GM12875 (cell line): Measurements from ENCODE around the gene ELOB.

ENCODE experiments used
- H3K4me3 ChIP-seq: one replicate; pipeline ENCODE4 v1.5.1; 2011; ENCODE audit warnings: low read depth, low read length, control low read depth
- TF ChIP-seq, protein P1 (sequence below): IDR thresholded peaks from 2 replicates; pipeline ENCODE4 v1.5.1; 2011; ENCODE audit warnings: low read depth, mild to moderate bottlenecking, control low read depth, inconsistent platforms, low read length, moderate library complexity, borderline replicate concordance; ENCODE audit not compliant: insufficient read depth

ELOB gene

DNA sequence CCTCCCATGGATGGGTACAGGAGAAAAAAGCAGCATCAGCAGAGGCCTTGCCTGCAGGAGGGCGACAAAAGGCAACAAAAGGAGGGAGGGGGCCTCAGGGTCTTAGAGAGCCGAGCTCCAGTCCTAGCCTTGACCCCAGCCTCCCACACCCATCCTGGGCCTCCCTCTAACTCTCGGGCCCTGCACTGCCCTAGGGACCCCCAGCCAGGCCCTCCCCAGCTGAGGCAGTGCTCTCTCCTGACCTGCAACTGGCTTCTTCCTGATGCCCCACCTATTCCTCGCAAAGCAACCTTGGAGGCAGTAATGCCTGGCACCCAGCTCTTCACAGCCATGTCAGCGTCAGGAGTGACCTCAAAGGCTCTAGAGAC lies 39.9 kb downstream of the ELOB start:
- H3K4me3 ChIP-seq = no peak overlapping the region
- TF ChIP-seq, protein P1, sequence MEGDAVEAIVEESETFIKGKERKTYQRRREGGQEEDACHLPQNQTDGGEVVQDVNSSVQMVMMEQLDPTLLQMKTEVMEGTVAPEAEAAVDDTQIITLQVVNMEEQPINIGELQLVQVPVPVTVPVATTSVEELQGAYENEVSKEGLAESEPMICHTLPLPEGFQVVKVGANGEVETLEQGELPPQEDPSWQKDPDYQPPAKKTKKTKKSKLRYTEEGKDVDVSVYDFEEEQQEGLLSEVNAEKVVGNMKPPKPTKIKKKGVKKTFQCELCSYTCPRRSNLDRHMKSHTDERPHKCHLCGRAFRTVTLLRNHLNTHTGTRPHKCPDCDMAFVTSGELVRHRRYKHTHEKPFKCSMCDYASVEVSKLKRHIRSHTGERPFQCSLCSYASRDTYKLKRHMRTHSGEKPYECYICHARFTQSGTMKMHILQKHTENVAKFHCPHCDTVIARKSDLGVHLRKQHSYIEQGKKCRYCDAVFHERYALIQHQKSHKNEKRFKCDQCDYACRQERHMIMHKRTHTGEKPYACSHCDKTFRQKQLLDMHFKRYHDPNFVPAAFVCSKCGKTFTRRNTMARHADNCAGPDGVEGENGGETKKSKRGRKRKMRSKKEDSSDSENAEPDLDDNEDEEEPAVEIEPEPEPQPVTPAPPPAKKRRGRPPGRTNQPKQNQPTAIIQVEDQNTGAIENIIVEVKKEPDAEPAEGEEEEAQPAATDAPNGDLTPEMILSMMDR = no peak

DNA sequence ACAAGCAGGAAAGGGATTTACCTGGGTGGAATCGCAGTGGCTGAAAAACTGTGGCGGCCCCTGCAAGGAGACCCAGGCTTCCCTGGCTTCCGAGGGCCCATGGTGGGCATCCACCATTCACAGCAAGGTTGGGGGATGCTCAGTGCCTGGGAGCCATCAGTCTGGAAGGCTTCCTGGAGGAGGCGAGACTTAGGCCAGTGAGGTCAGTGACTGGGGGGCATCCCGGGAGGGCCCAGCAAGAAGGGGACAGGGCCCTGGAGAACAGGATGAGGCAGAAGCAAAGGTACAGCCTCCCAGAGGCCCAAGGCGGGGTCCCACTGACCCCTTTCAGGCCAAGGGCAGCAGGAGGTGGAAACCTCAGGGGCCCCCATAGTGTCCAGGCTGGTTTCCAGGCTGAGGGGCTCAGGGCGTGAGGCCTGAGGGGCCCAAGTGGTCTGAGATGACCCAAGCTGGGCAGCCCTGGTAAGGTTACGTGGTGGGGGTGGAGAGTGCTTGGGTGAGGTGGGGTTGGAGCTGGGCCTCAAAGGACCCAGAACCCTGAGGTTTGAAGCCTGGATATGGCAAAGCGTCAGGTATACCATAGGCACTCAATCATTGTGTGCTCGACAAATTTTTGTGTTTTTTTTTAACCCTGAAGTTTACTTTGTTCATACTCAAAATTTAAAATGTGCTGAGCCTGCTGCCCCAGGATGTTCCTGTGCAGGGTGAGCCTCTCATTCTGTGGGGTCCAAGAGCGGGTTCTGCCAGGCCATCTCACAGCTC lies 40.4 kb downstream of the ELOB start:
- TF ChIP-seq, protein P1 = no peak
- no peak overlapping the region for H3K4me3 ChIP-seq

DNA sequence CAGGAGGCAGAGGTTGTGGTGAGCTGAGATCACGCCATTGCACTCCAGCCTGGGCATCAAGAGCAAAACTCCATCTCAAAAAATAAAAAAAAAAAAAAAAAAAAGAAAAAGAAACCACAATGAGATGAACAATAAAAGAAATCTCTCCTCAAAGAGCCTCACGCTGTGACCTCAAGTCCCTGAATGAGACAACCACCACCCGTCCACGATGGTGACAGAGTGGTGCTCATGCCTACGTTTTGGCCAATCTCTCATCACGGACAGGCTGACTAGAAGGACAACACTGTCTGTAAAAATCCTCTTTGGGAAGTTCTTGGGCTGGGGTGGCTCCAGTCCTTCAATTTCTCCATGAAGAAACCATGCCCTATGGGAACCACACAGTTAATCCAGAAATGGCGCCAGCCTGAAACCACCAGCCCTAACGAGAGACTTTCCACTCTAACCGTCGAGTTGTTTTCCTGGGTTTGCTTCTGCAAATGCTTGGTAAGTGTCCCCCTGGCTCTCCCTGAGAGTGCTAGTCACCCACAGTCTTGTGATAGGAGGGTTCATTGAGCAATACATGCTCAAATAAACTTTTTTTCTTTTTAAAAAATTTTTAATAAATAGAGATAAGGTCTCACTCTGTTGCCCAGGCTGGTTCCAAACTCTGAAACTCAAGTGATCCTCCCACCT lies 42.1 kb downstream of the ELOB start:
- H3K4me3 ChIP-seq = no peak overlapping the region
- TF ChIP-seq, protein P1 = no peak

DNA sequence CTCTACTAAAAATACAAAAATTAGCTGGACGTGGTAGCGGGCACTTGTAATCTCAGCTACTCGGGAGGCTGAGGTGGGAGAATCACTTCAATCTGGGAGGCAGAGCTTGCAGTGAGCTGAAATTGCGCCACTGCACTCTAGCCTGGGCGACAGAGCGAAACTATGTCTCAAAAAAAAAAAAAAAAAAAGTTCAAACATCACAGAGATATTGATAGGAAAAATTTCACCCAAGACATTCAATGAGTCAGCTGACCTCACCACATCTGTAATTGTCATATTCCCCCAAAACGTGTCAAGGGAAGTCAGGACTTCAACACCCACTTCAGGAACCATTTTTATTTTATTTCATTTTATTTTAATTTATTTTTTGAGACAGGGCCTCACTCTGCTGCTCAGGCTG lies 49.0 kb downstream of the ELOB start:
- no peak overlapping the region for H3K4me3 ChIP-seq
- TF ChIP-seq, protein P1 = no peak

DNA sequence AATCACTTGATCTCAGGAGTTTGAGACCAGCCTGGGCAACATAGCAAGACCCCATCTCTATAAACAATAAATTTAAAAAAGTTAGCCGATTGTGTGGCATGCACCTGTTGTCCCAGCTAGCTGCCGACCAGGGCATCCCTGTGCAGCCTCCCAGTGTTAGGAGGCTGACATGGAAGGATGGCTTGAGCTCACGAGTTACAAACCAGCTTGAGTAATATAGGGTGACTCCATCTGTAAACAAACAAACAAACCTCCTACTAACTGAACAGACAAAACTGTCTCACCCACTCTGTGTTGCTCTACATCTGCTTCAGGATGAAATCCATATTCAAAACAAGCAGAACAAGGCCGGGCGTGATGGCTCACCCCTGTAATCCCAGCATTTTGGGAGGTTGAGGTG lies 50.2 kb downstream of the ELOB start:
- TF ChIP-seq, protein P1 = no peak

DNA sequence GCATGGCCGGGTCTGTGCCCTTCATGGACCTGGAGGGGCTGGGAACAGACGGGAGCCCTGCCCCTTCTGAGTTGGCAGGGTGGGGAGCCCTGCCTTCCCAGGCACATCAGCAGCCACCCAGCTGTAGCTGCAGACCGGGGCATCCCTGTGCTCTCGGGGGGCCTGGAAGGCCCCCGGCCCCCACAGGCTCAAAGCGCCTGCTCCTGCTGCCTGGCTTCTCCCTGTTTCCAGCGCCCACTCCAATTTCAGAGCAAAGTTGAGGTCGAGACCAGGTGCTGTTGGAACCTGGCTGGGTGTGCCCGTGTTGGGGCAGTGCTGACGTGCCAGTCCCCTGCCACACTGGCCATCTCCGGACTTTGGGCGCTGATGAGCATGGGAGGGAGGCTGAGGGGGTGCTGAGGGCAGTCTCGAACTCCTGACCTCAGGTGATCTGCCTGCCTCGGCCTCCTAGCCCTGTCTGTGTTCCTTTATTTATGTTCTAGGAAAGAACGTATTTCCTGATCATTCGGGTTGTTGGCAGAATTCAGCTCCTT lies 52.2 kb downstream of the ELOB start:
- TF ChIP-seq, protein P1 = no peak
- no peak overlapping the region for H3K4me3 ChIP-seq

More for the DNA sequence above, 50.2 kb downstream of the ELOB start:
- H3K4me3 ChIP-seq = no peak overlapping the region
